GM12878 (cell line): ENCODE measurements around the gene SGMS1. TPM values are rescaled to one million over a fixed set of nuclear protein-coding genes. Genes with fewer than 3 reads are reported as not detected.

Experiments
- BACH1 ChIP-seq: fragments of 450-650 bp; IDR thresholded peaks from 2 replicates; pipeline ENCODE4 v1.6.1; 2017; ENCODE audit warnings: mild to moderate bottlenecking, borderline replicate concordance
- BCL11A ChIP-seq: IDR thresholded peaks from 2 replicates; pipeline ENCODE4 v1.6.1; 2011; ENCODE audit warnings: low read depth, low read length
- EED ChIP-seq: sonication (generic); IDR thresholded peaks from 2 replicates; pipeline ENCODE4 v1.6.1; 2016; ENCODE audit warnings: antibody characterized with exemption, low read depth
- ELK1 ChIP-seq: IDR thresholded peaks from 2 replicates; pipeline ENCODE4 v1.6.1; 2012; ENCODE audit warnings: low read depth, low read length, improper control_type of control experiment
- FOS ChIP-seq: IDR thresholded peaks from 3 replicates; pipeline ENCODE4 v1.6.1; 2011; ENCODE audit warnings: borderline replicate concordance; ENCODE audit not compliant: insufficient read length; ENCODE audit errors: extremely low read depth
- IKZF2 ChIP-seq, 2 experiments: fragments of 450-650 bp; IDR thresholded peaks; 2 replicates each; pipeline ENCODE4 v1.6.1; 2017; ENCODE audit warnings: mild to moderate bottlenecking in 2 of 2, moderate library complexity in 2 of 2
- KLF5 ChIP-seq: fragments of 450-650 bp; IDR thresholded peaks from 2 replicates; pipeline ENCODE4 v1.6.1; 2014; ENCODE audit warnings: mild to moderate bottlenecking; ENCODE audit not compliant: partially characterized antibody
- MEF2A ChIP-seq: IDR thresholded peaks from 2 replicates; pipeline ENCODE4 v1.6.1; 2011; ENCODE audit warnings: low read depth, mild to moderate bottlenecking, low read length, moderate library complexity; ENCODE audit not compliant: insufficient read depth
- NFXL1 ChIP-seq: fragments of 450-650 bp; IDR thresholded peaks from 2 replicates; pipeline ENCODE4 v1.6.1; 2017; ENCODE audit warnings: antibody characterized with exemption, mild to moderate bottlenecking, borderline replicate concordance
- NFYA ChIP-seq: IDR thresholded peaks from 2 replicates; pipeline ENCODE4 v1.6.1; 2011; ENCODE audit warnings: low read depth, mild to moderate bottlenecking, low read length, improper control_type of control experiment, borderline replicate concordance
- PML ChIP-seq: IDR thresholded peaks from 2 replicates; pipeline ENCODE4 v1.6.1; 2012; ENCODE audit warnings: low read length, inconsistent platforms
- POU2F2 ChIP-seq: IDR thresholded peaks from 3 replicates; pipeline ENCODE4 v1.6.1; 2011; ENCODE audit warnings: low read depth, mild to moderate bottlenecking, low read length, borderline replicate concordance
- PRDM15 ChIP-seq: fragments of 450-650 bp; formaldehyde crosslinking; IDR thresholded peaks from 2 replicates; pipeline ENCODE4 v1.4.0; 2020; ENCODE audit warnings: mild to moderate bottlenecking, moderate library complexity
- RAD21 ChIP-seq: IDR thresholded peaks from 2 replicates; pipeline ENCODE4 v1.6.1; 2011; ENCODE audit warnings: mild to moderate bottlenecking, low read depth, low read length, moderate library complexity; ENCODE audit not compliant: insufficient read depth
- RFX5 ChIP-seq: IDR thresholded peaks from 2 replicates; pipeline ENCODE4 v1.6.1; 2011; ENCODE audit warnings: low read depth, low read length, improper control_type of control experiment
- SIN3A ChIP-seq: IDR thresholded peaks from 2 replicates; pipeline ENCODE4 v1.6.1; 2012; ENCODE audit warnings: low read depth, low read length, improper control_type of control experiment
- SMAD1 ChIP-seq: fragments of 450-650 bp; IDR thresholded peaks from 2 replicates; pipeline ENCODE4 v1.6.1; 2018; ENCODE audit warnings: mild to moderate bottlenecking, low read depth; ENCODE audit not compliant: partially characterized antibody
- SREBF1 ChIP-seq: IDR thresholded peaks from 2 replicates; pipeline ENCODE4 v1.6.1; 2012; ENCODE audit warnings: mild to moderate bottlenecking, low read length
- ZNF24 ChIP-seq: fragments of 450-650 bp; IDR thresholded peaks from 2 replicates; pipeline ENCODE4 v1.6.1; 2017; ENCODE audit warnings: antibody characterized with exemption, mild to moderate bottlenecking
- polyA plus RNA-seq, 11 experiments: library from polyadenylated mRNA; depleted of rRNA in 4 of 11; unstranded in 6 of 11; stranded (reverse) in 5 of 11; fragments of >200 nt; fragmentation: Nextera tagmentation in 4 of 11; fragmentation: Illumina TruSeq in 1 of 11; extraction: Ambion mirVana in 4 of 11; extraction: Trizol in 1 of 11; gene quantifications; 1 replicate in 1 of 11; 2 replicates in 10 of 11; pipeline versions ENCODE4 v1.2.1 to v1.2.3, GENCODE V29; 2011 to 2016; ENCODE audit warnings: inconsistent platforms in 2 of 11, missing spikeins in 2 of 11, low read depth in 1 of 11
- total RNA-seq, 4 experiments: library from RNA; depleted of rRNA in 3 of 4; stranded (reverse); fragments of >200 nt in 3 of 4; fragmentation: Illumina TruSeq in 1 of 4; extraction: Trizol in 1 of 4; gene quantifications; 2 replicates each; pipeline versions ENCODE4 v1.2.1 to v1.2.3, GENCODE V29; 2013 to 2021
- TF ChIP-seq, protein P1 (sequence below): fragments of 450-650 bp; IDR thresholded peaks from 2 replicates; pipeline ENCODE4 v1.6.1; 2017; ENCODE audit warnings: borderline replicate concordance
- TF ChIP-seq, protein P2 (sequence below): IDR thresholded peaks from 2 replicates; pipeline ENCODE4 v1.6.1; 2011; ENCODE audit warnings: mild to moderate bottlenecking, low read depth, low read length, moderate library complexity; ENCODE audit not compliant: insufficient replicate concordance
- TF ChIP-seq, protein P3 (sequence below): fragments of 450-650 bp; IDR thresholded peaks from 2 replicates; pipeline ENCODE4 v1.6.1; 2016; ENCODE audit warnings: mild to moderate bottlenecking
- TF ChIP-seq, protein P4 (sequence below): IDR thresholded peaks from 2 replicates; pipeline ENCODE4 v1.6.1; 2011; ENCODE audit warnings: low read depth, mild to moderate bottlenecking, low read length, moderate library complexity, borderline replicate concordance; ENCODE audit errors: extremely low read depth

The SGMS1 gene
- total and polyA plus RNA-seq, 10 of the 15 experiments (the other 5 are each of a cell fraction or from before 2014, with no cell fraction given), result 1.4 to 14.5 (median 4.9) TPM

DNA sequence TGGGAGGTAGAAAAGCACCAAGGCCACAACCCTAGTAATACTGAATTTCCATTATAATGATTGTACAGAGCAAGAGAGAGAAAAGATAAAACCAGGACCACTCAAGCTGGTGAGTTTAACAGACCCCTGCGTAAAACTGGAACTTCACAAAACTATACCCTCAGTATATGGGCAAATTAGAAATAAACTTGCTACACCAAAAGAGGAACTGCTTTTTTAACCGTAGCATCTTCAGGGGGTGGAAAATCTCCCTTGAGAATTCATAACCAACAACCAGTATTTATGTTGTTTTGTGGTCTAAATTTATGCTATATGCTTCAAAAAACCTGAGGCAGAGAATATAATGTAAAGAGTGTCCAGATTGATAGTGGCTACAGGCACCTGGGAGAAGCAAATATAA, 171.2 kb downstream of the SGMS1 start (continued):
- TF ChIP-seq PRDM15 (CRISPR knock-in tag) (no peak), SIN3A (no peak), POU2F2 (no peak), SREBF1 (no peak), ZNF24 (0 out of 2 replicates have a peak, but pooled peaks have one; percentile 45), FOS (no peak), NFYA (no peak), MEF2A (peak; percentile 64), NFXL1 (no peak), ELK1 (no peak), EED (no peak), SMAD1 (no peak), RAD21 (no peak), KLF5 (no peak), IKZF2 (IDR thresholded peaks at IDR 0.05) (peak; percentile 73 to 75), RFX5 (no peak), BCL11A (peak; percentile 63), PML (no peak), BACH1 (peak; percentile 44; the same call in 1 of the 2 replicates)
- TF ChIP-seq, protein P1, sequence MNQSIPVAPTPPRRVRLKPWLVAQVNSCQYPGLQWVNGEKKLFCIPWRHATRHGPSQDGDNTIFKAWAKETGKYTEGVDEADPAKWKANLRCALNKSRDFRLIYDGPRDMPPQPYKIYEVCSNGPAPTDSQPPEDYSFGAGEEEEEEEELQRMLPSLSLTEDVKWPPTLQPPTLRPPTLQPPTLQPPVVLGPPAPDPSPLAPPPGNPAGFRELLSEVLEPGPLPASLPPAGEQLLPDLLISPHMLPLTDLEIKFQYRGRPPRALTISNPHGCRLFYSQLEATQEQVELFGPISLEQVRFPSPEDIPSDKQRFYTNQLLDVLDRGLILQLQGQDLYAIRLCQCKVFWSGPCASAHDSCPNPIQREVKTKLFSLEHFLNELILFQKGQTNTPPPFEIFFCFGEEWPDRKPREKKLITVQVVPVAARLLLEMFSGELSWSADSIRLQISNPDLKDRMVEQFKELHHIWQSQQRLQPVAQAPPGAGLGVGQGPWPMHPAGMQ, result no peak
- TF ChIP-seq, protein P2, sequence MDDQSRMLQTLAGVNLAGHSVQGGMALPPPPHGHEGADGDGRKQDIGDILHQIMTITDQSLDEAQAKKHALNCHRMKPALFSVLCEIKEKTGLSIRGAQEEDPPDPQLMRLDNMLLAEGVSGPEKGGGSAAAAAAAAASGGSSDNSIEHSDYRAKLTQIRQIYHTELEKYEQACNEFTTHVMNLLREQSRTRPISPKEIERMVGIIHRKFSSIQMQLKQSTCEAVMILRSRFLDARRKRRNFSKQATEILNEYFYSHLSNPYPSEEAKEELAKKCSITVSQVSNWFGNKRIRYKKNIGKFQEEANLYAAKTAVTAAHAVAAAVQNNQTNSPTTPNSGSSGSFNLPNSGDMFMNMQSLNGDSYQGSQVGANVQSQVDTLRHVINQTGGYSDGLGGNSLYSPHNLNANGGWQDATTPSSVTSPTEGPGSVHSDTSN, result no peak
- TF ChIP-seq, protein P3, sequence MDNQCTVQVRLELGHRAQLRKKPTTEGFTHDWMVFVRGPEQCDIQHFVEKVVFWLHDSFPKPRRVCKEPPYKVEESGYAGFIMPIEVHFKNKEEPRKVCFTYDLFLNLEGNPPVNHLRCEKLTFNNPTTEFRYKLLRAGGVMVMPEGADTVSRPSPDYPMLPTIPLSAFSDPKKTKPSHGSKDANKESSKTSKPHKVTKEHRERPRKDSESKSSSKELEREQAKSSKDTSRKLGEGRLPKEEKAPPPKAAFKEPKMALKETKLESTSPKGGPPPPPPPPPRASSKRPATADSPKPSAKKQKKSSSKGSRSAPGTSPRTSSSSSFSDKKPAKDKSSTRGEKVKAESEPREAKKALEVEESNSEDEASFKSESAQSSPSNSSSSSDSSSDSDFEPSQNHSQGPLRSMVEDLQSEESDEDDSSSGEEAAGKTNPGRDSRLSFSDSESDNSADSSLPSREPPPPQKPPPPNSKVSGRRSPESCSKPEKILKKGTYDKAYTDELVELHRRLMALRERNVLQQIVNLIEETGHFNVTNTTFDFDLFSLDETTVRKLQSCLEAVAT, result 0 out of 2 replicates have a peak, but pooled peaks have one; percentile 37
- TF ChIP-seq, protein P4, sequence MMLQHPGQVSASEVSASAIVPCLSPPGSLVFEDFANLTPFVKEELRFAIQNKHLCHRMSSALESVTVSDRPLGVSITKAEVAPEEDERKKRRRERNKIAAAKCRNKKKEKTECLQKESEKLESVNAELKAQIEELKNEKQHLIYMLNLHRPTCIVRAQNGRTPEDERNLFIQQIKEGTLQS, result no peak
